Lower leg skin (tissue), 3 donors: Measurements from ENCODE around the gene MXRA7.

Source experiments
- CTCF ChIP-seq, 3 donors: fragments of 450-650 bp; IDR thresholded peaks; one replicate each; pipeline ENCODE4 v1.5.1; 2016; ENCODE audit warnings: antibody characterized with exemption in 3 of 3, mild to moderate bottlenecking in 3 of 3, moderate library complexity in 2 of 3
- POLR2A ChIP-seq, 2 donors: fragments of 450-650 bp; IDR thresholded peaks; one replicate each; pipeline ENCODE4 v1.6.1; 2016 to 2017; ENCODE audit warnings: antibody characterized with exemption in 2 of 2, mild to moderate bottlenecking in 1 of 2, moderate library complexity in 1 of 2

DNA sequence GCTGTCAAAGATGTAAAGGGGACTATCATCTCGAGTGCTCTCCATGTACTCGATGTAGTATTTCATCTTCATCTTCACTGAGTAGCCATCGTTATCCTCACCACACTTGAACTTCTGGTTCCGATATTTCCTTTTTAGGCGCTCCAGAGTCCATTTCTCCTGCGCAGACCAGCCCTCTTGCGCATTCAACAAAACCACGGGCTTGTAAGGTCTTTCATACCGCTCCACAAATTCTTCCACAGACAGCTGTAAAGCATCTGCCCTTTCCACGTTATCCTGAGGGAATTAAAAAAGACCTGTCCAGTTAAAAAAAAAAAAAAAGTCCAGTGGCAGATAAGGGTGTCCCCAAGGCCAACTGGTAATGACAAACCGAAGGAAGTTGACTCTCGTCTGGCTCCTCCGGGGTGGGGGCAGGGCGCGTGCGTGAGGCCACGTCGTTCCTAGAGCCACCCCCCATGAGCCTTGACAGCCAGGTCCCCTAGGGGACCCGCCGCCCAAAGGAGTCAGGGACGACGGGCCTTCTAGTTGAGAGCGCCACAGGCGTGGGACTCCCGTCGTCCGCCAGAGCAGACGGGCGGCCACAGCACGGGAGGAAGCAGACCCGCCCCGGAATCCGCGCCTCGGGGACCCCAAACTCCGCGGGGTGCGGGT lies 14.9 kb upstream of the MXRA7 start:
- TF ChIP-seq CTCF (IDR thresholded peaks at IDR 0.05) (no peak), POLR2A (IDR thresholded peaks at IDR 0.05) (no peak)
